ENCODE measurements around the gene CARD19. TPM values are rescaled to one million over a fixed set of nuclear protein-coding genes. Genes with fewer than 3 reads are reported as not detected.
"Not testable (repeated sequence)": the region's sequence is repeated elsewhere in the genome, so short reads cannot be mapped to it uniquely, and the experiment has no call there.

Gene CARD19
- total RNA-seq, 1 donor from 2014 or later, result 16.1 TPM

GRCh38 chr9:93129691-93130500, 33.9 kb downstream of the CARD19 start:
- no peak for DNase-seq (ENCODE audit: low spot score)

GRCh38 chr9:93130861-93131481, 35.0 kb downstream of the CARD19 start:
- DNase-seq (ENCODE audit: low spot score), result peak; percentile 31

GRCh38 chr9:93131599-93132286, 35.7 kb downstream of the CARD19 start:
- no peak for DNase-seq (ENCODE audit: low spot score)

GRCh38 chr9:93132287-93132927, 36.4 kb downstream of the CARD19 start:
- peak; percentile 62 for DNase-seq (ENCODE audit: low spot score)

GRCh38 chr9:93132946-93133680, 37.1 kb downstream of the CARD19 start:
- DNase-seq (ENCODE audit: low spot score), result no peak

- DNase-seq (ENCODE audit: low spot score), result peak; percentile 77
Observed at GRCh38 chr9:93133681-93134014, 37.6 kb downstream of the CARD19 start.

- peak; percentile 87 for DNase-seq (ENCODE audit: low spot score)
Observed at GRCh38 chr9:93134015-93134739, 38.2 kb downstream of the CARD19 start, which contains the start of gene NINJ1. NINJ1 (minus strand) TSS chr9:93134251; CDS start chr9:93134217, 34 bp downstream.

- no peak for DNase-seq (ENCODE audit: low spot score)
Observed at GRCh38 chr9:93134740-93135444, 38.9 kb downstream of the CARD19 start.

GRCh38 chr9:93136011-93136440, 40.0 kb downstream of the CARD19 start:
- DNase-seq (ENCODE audit: low spot score), result no peak

GRCh38 chr9:93137362-93137761, 41.3 kb downstream of the CARD19 start:
- DNase-seq (ENCODE audit: low spot score), result no peak

- DNase-seq (ENCODE audit: low spot score), result no peak
Observed at GRCh38 chr9:93138171-93138764, 42.3 kb downstream of the CARD19 start.

- DNase-seq (ENCODE audit: low spot score), result no peak
Observed at GRCh38 chr9:93139365-93140182, 43.6 kb downstream of the CARD19 start.

GRCh38 chr9:93141771-93142483, 45.9 kb downstream of the CARD19 start:
- DNase-seq (ENCODE audit: low spot score), result no peak

GRCh38 chr9:93143830-93144530, 48.0 kb downstream of the CARD19 start:
- no peak for DNase-seq (ENCODE audit: low spot score)

- not testable (repeated sequence) for DNase-seq (ENCODE audit: low spot score)
Observed at GRCh38 chr9:93146696-93147095, 50.7 kb downstream of the CARD19 start.

- no peak for DNase-seq (ENCODE audit: low spot score)
Observed at GRCh38 chr9:93147632-93148031, 51.6 kb downstream of the CARD19 start.

GRCh38 chr9:93148721-93149120, 52.7 kb downstream of the CARD19 start:
- no peak for DNase-seq (ENCODE audit: low spot score)

Measured in umbilical cord (tissue), 2 donors.